Measurements from ENCODE around the gene CCNA2. TPM values are rescaled to one million over a fixed set of nuclear protein-coding genes. Genes with fewer than 3 reads are reported as not detected.

CCNA2 gene
- 1 to 10 TPM; 1.7 to 6.8 (median 2.6) TPM for total RNA-seq

GRCh38 chr4:121823505-121824170, at the start of gene CCNA2:
Gene CCNA2 (minus strand): TSS chr4:121823883. CDS start chr4:121823628, 255 bp downstream.
- TF ChIP-seq, protein P1, sequence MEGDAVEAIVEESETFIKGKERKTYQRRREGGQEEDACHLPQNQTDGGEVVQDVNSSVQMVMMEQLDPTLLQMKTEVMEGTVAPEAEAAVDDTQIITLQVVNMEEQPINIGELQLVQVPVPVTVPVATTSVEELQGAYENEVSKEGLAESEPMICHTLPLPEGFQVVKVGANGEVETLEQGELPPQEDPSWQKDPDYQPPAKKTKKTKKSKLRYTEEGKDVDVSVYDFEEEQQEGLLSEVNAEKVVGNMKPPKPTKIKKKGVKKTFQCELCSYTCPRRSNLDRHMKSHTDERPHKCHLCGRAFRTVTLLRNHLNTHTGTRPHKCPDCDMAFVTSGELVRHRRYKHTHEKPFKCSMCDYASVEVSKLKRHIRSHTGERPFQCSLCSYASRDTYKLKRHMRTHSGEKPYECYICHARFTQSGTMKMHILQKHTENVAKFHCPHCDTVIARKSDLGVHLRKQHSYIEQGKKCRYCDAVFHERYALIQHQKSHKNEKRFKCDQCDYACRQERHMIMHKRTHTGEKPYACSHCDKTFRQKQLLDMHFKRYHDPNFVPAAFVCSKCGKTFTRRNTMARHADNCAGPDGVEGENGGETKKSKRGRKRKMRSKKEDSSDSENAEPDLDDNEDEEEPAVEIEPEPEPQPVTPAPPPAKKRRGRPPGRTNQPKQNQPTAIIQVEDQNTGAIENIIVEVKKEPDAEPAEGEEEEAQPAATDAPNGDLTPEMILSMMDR (IDR thresholded peaks at IDR 0.05; ENCODE audit: low read depth) = no peak

DNA sequence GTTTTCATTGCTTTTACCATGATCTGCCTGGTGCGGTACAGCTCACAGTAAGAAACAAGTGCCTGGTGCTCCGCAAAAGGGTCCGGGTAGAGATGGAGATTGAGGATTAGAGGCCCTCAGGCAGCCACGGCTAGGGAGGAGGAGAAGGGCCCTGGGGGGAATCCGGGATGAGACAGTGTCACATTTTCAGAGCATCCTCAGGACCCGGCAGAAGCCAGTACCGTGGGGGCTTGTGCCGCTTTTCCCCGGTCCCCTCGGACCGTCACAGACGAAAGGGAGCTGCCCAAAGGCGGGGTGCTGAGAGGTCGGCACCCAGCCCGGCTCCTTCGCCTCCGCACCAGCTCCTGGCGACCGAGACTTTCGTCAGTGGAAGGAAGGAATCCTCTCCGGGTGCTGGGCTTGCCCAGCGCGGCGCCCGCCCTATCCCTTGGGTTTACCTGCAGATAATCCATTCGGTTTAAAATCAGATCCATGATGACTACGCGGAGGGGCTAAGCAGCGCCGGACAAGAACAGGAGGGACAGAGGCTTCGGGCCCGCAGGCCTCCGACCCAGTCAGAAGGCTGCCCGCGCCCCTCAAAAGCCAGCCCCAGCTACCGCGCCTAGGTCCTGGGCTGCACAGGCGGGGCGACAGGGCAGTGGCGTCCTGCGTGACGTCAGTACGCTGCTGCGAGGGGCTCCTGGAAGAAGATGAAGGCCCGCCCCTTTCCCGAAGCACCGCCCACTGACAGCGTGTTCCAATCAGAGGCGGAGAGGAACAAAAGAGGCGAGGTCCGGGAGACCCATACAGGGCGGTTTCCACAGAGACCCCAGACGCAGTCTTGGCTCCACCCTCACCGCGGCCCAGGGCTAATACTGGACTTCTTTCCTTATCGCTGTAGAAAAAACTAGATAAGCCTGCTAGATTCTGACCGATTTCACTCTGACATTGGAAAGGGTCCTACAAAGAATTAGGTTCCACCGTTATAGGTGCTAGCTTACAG, 46.4 kb upstream of the CCNA2 start, which contains the start of gene BBS7:
Gene BBS7 (minus strand): TSS at position 634 of the 982 bp plus-strand sequence. CDS start 161 bp downstream, at position 473.
- TF ChIP-seq, protein P1 (IDR thresholded peaks at IDR 0.05; ENCODE audit: low read depth) = no peak

- TF ChIP-seq, protein P1 (IDR thresholded peaks at IDR 0.05; ENCODE audit: low read depth) = no peak
These were observed 40.1 kb upstream of the CCNA2 start for GRCh38 chr4:121863799-121864198.

DNA sequence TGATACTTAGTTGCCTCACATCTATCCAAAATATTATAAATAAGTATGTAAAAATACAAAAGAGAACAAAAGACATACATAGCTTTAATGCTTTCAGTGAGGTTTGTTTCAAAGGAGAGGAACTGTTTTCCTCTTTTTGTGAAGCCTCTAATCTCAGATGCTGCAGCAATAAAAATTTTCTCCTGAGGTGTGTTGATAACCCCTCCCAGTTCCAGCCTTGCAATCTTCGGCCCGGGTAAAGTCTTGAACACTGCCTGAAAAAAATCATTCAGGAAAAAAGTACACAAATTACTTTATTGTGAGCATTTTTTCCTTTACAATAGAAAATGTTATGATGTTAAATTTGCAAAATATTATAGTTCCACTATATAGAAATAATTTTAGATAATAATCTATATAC, 37.7 kb upstream of the CCNA2 start:
- TF ChIP-seq, protein P1 (IDR thresholded peaks at IDR 0.05; ENCODE audit: low read depth) = no peak

DNA sequence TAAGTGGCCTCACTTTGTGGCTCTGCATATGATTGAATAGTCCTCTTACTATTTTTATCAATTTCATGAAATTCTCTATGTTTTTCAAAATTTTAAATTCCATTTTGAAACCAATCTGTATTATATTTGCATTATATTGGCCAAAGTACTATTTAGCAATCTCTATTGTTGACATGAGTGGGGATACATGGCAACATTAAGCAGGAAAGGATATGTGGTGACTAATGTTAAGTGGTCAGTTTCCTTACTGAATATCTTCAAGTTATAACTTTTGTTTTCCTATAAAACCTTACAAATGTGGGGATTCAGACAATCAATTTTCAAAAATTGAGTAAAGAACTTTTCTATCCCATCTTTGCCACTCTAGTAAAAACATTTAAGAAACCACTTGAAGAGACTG, 36.4 kb upstream of the CCNA2 start:
- TF ChIP-seq, protein P1 (IDR thresholded peaks at IDR 0.05; ENCODE audit: low read depth) = no peak

DNA sequence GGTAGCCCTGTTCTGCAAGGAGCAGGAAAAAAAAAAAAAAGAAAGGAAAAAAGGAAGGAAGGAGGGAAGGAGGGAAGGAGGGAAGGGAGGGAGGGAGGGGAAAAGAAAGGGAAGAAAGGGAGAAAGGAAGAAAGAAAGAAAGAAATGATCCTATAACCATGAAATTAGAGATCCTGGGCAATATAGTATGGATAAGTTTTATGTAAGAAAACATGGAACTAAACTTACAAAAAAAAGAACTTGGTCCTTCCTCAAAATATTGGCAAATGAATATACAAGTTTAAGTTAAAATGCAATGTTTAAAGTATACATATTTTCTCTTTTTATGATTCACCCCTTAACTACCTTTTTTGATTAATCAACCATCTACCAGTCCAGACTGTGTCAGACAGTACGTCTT, 27.7 kb upstream of the CCNA2 start:
- TF ChIP-seq, protein P1 (IDR thresholded peaks at IDR 0.05; ENCODE audit: low read depth) = no peak

DNA sequence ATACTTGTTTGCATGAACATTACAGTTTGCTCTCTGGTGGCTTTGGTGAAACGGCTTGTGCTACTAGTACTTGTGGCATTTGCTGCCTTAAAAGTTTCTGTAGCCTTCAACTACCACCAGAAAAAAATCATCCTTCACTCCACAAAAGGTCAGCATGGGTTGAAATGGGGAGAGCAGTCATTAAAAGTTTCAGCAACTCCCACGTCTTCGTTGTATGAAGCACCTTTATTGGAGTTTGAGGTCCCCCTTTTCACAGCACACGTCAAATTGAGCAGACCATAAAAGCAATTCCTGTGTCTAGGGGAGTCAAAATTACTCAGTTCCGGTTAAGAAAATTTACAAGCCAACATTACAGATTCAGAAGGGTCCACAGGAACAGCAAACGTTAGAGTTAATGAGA, 23.0 kb upstream of the CCNA2 start:
- TF ChIP-seq, protein P1 (IDR thresholded peaks at IDR 0.05; ENCODE audit: low read depth) = no peak

Data from subcutaneous adipose tissue (tissue), 4 donors.